Mesothelial cell of epicardium (in vitro differentiated cells): ENCODE results near the gene IQSEC2. TPM values are rescaled to one million over a fixed set of nuclear protein-coding genes. Genes with fewer than 3 reads are reported as not detected.

Source experiments
- DNase-seq, 2 experiments: peaks; one replicate each; pipeline ENCODE4 v3.0.0; 2021; ENCODE audit warnings: low spot score in 2 of 2; ENCODE audit not compliant: unreplicated experiment in 2 of 2
- H3K27ac Mint-ChIP-seq: 2 replicates; pipeline ENCODE4 v1.8.0; 2021; ENCODE audit warnings: mixed read lengths
- H3K27me3 Mint-ChIP-seq: 2 replicates; pipeline ENCODE4 v1.8.0; 2021; ENCODE audit warnings: low read depth, mixed read lengths
- H3K36me3 Mint-ChIP-seq: 2 replicates; pipeline ENCODE4 v1.8.0; 2021; ENCODE audit warnings: mixed read lengths
- H3K4me1 Mint-ChIP-seq: 2 replicates; pipeline ENCODE4 v1.8.0; 2021; ENCODE audit warnings: mixed read lengths
- H3K4me3 Mint-ChIP-seq: 2 replicates; pipeline ENCODE4 v1.8.0; 2021; ENCODE audit warnings: mild to moderate bottlenecking, moderate library complexity, mixed read lengths
- H3K9me3 Mint-ChIP-seq: 2 replicates; pipeline ENCODE4 v1.8.0; 2021; ENCODE audit warnings: mixed read lengths
- total RNA-seq: library from RNA; stranded (reverse); gene quantifications from 3 replicates; pipeline ENCODE4 v1.2.1, GENCODE V29; 2021
- TF ChIP-seq, protein P1 (sequence below): fragments of 200-600 bp; sonication (generic); IDR thresholded peaks from one replicate; pipeline ENCODE4 v1.5.0; 2021; ENCODE audit warnings: antibody characterized with exemption; ENCODE audit not compliant: unreplicated experiment

The IQSEC2 gene
- total RNA-seq, 1 donor from 2014 or later = 23.0 TPM

DNA sequence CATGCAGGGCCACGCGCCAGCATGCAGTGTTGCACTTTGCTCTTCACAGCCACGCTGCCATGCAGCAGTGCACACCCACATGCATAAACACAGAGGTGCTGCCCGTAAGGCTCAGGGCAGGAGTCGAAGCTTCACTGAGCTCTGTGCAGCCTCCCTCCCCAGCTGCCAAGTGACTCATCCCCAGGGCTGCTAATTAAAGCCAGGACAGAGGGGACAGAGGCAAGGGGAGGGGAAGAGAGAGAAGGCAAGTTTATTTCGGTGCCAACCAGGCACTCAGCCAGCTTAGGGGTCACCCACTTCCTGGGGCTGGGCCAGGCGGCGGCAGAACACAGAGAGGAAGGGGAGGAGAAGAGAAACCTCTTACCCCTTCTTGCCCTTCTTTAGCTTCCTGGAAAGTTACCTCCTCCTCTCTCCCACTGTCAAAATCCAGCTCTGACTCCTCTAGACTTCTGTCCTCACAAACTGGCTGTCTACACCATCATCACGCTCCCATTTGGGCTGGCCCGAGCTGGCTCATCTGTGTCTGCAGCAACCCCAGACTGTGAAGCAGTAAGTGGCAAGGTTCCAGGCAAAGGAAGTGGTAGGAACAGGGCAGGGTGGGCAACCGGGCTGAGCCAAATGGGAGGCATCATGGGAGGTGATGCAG is 6.2 kb upstream of the IQSEC2 start:
- TF ChIP-seq, protein P1, sequence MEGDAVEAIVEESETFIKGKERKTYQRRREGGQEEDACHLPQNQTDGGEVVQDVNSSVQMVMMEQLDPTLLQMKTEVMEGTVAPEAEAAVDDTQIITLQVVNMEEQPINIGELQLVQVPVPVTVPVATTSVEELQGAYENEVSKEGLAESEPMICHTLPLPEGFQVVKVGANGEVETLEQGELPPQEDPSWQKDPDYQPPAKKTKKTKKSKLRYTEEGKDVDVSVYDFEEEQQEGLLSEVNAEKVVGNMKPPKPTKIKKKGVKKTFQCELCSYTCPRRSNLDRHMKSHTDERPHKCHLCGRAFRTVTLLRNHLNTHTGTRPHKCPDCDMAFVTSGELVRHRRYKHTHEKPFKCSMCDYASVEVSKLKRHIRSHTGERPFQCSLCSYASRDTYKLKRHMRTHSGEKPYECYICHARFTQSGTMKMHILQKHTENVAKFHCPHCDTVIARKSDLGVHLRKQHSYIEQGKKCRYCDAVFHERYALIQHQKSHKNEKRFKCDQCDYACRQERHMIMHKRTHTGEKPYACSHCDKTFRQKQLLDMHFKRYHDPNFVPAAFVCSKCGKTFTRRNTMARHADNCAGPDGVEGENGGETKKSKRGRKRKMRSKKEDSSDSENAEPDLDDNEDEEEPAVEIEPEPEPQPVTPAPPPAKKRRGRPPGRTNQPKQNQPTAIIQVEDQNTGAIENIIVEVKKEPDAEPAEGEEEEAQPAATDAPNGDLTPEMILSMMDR = no peak
- Mint-ChIP-seq H3K4me1 (peaks cover 21% of the 10 kb centered on the region), H3K4me3 (no peak overlapping the region), H3K27ac (peak overlapping the region; percentile 39), H3K9me3 (peaks cover 12% of the 10 kb centered on the region), H3K27me3 (no peaks in the 10 kb centered on the region), H3K36me3 (no peaks in the 10 kb centered on the region)
- no peak for DNase-seq

GRCh38 chrX:53286171-53286570 is 4.8 kb upstream of the IQSEC2 start:
- TF ChIP-seq, protein P1 = no peak
- no peaks in the 10 kb centered on the region for H3K36me3 Mint-ChIP-seq
- no peak for DNase-seq
- no peak overlapping the region for H3K27ac Mint-ChIP-seq
- peaks cover 12% of the 10 kb centered on the region for H3K9me3 Mint-ChIP-seq
- no peak overlapping the region for H3K4me3 Mint-ChIP-seq
- peaks cover 28% of the 10 kb centered on the region for H3K4me1 Mint-ChIP-seq
- no peaks in the 10 kb centered on the region for H3K27me3 Mint-ChIP-seq

GRCh38 chrX:53285591-53285990 is 4.2 kb upstream of the IQSEC2 start:
- no peaks in the 10 kb centered on the region for H3K36me3 Mint-ChIP-seq
- H3K27me3 Mint-ChIP-seq = no peaks in the 10 kb centered on the region
- TF ChIP-seq, protein P1 = no peak
- peaks cover 30% of the 10 kb centered on the region for H3K4me1 Mint-ChIP-seq
- DNase-seq = no peak
- H3K9me3 Mint-ChIP-seq = peaks cover 12% of the 10 kb centered on the region
- H3K27ac Mint-ChIP-seq = no peak overlapping the region
- H3K4me3 Mint-ChIP-seq = no peak overlapping the region

GRCh38 chrX:53284684-53285447 is 3.5 kb upstream of the IQSEC2 start:
- Mint-ChIP-seq H3K4me1 (peaks cover 36% of the 10 kb centered on the region), H3K36me3 (no peaks in the 10 kb centered on the region), H3K27me3 (no peaks in the 10 kb centered on the region), H3K4me3 (no peak overlapping the region), H3K9me3 (peaks cover 12% of the 10 kb centered on the region), H3K27ac (no peak overlapping the region)
- DNase-seq = peak in 1 of 2 experiments; percentile 60
- TF ChIP-seq, protein P1 = peak; percentile 70

DNA sequence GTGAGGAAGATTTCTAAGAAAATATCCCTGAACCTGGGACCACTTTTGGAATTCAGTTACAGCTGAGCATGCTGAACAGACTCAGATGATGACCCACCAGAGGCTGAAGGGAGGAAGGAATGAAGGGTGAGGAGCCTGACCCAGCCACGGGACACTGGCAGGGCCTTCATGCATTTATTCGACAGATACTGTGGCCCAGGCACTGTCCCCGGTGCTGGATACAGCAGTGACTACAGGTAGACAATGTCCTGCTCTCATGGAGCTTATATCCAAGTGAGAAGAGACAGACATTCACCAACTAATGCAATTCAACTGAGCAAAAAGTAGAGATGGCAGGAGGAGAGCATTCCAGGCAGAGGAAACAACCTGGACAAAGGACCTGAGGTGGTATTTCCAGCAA is 2.2 kb upstream of the IQSEC2 start:
- Mint-ChIP-seq H3K9me3 (peaks cover 5% of the 10 kb centered on the region), H3K4me3 (no peak overlapping the region), H3K27ac (no peak overlapping the region), H3K4me1 (peaks cover 33% of the 10 kb centered on the region), H3K27me3 (no peaks in the 10 kb centered on the region), H3K36me3 (no peaks in the 10 kb centered on the region)
- no peak for DNase-seq
- TF ChIP-seq, protein P1 = no peak
